BE2C (cell line): ENCODE measurements around the gene NOS1AP.

Experiments used
- DNase-seq: peaks from one replicate; pipeline ENCODE4 v3.0.0-alpha.2; 2020
- H3K27me3 ChIP-seq: fragments of 250-450 bp; sonication (Bioruptor Pico); 2 replicates; pipeline ENCODE4 v1.5.1; 2020; ENCODE audit warnings: mild to moderate bottlenecking
- H3K36me3 ChIP-seq: fragments of 250-450 bp; sonication (Bioruptor Pico); 2 replicates; pipeline ENCODE4 v1.5.1; 2020; ENCODE audit warnings: mild to moderate bottlenecking
- H3K4me1 ChIP-seq: fragments of 250-450 bp; sonication (Bioruptor Pico); 2 replicates; pipeline ENCODE4 v1.5.1; 2020
- H3K4me3 ChIP-seq: 2 replicates; pipeline ENCODE4 v1.5.1; 2011; ENCODE audit warnings: low read depth, low read length
- H3K9me3 ChIP-seq: fragments of 250-450 bp; sonication (Bioruptor Pico); 2 replicates; pipeline ENCODE4 v1.5.1; 2020
- CTCF ChIP-seq: IDR thresholded peaks from 2 replicates; pipeline ENCODE4 v1.5.1; 2012; ENCODE audit warnings: mild to moderate bottlenecking, low read depth, low read length

NOS1AP gene

GRCh38 chr1:162138599-162139181, 69.2 kb downstream of the NOS1AP start:
- H3K9me3 ChIP-seq, result no peaks in the 10 kb centered on the region
- peaks cover 21% of the 10 kb centered on the region for H3K4me1 ChIP-seq
- TF ChIP-seq CTCF, result no peak
- DNase-seq, result no peak
- no peaks in the 10 kb centered on the region for H3K27me3 ChIP-seq
- no peaks in the 10 kb centered on the region for H3K36me3 ChIP-seq
- no peak overlapping the region for H3K4me3 ChIP-seq

- H3K4me3 ChIP-seq, result no peak overlapping the region
- no peaks in the 10 kb centered on the region for H3K9me3 ChIP-seq
- no peak for DNase-seq
- H3K4me1 ChIP-seq, result peaks cover 21% of the 10 kb centered on the region
- no peaks in the 10 kb centered on the region for H3K27me3 ChIP-seq
- H3K36me3 ChIP-seq, result no peaks in the 10 kb centered on the region
- TF ChIP-seq CTCF, result no peak
These were observed 69.7 kb downstream of the NOS1AP start for GRCh38 chr1:162139211-162139610.

GRCh38 chr1:162141281-162142054, 72.0 kb downstream of the NOS1AP start:
- no peaks in the 10 kb centered on the region for H3K27me3 ChIP-seq
- H3K4me3 ChIP-seq, result no peak overlapping the region
- no peak for DNase-seq
- no peaks in the 10 kb centered on the region for H3K9me3 ChIP-seq
- TF ChIP-seq CTCF, result no peak
- no peaks in the 10 kb centered on the region for H3K36me3 ChIP-seq
- H3K4me1 ChIP-seq, result peaks cover 16% of the 10 kb centered on the region

GRCh38 chr1:162142968-162143367, 73.5 kb downstream of the NOS1AP start:
- DNase-seq, result no peak
- Histone ChIP-seq H3K4me3 (no peak overlapping the region), H3K4me1 (peaks cover 12% of the 10 kb centered on the region), H3K27me3 (no peaks in the 10 kb centered on the region), H3K36me3 (no peaks in the 10 kb centered on the region), H3K9me3 (no peaks in the 10 kb centered on the region)
- TF ChIP-seq CTCF, result no peak

DNA sequence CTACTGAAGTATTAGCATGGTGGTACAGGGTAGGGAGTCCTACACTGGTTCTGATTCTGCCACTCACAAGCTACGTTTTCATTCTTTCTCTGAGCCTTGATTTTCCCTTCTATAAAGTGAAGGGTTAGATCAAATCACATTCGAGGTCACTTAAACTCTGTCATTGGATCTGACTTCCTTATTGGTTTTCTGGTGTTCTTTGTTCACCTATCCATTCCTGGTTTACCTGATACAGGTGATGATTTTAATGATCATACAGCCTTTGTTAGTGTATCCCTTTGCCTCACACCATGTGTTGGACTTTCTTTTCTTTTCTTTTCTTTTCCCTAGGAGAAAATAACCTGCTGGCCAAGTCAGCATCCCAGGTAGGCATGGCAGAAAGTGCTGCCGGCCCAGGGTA, 74.8 kb downstream of the NOS1AP start:
- no peak for DNase-seq
- no peaks in the 10 kb centered on the region for H3K27me3 ChIP-seq
- no peak overlapping the region for H3K4me3 ChIP-seq
- no peaks in the 10 kb centered on the region for H3K36me3 ChIP-seq
- peaks cover 12% of the 10 kb centered on the region for H3K4me1 ChIP-seq
- no peaks in the 10 kb centered on the region for H3K9me3 ChIP-seq
- no peak for TF ChIP-seq CTCF

DNA sequence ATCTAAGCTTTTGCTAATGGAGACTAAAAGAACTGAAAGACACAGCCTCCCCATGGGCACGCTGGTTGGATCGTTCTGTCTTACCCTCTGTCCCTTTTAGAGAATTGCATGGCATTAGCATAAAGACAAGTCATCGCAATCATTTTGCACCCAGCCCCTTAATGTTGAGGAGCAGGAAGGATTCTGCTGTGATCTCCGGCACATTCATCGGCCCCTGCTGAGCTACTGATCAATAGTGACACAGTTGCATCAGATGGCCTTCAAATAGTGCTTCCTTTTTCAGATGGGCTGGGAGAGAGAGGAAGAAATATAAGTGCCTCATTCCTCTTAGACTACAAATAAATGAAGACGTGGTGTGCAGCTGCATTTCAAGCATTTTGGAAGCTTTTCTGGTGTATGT, 75.4 kb downstream of the NOS1AP start:
- Histone ChIP-seq H3K9me3 (no peaks in the 10 kb centered on the region), H3K4me1 (peaks cover 12% of the 10 kb centered on the region), H3K36me3 (no peaks in the 10 kb centered on the region), H3K27me3 (no peaks in the 10 kb centered on the region), H3K4me3 (no peak overlapping the region)
- no peak for TF ChIP-seq CTCF
- DNase-seq, result no peak
